Ascending aorta (tissue), 2 donors: ENCODE data around the gene CTCF. TPM values are rescaled to one million over a fixed set of nuclear protein-coding genes. Genes with fewer than 3 reads are reported as not detected.

Experiments
- DNase-seq, 2 donors: peaks; one replicate each; pipeline ENCODE4 v3.0.0-alpha.2; 2019; ENCODE audit warnings: low spot score in 2 of 2
- H3K27ac ChIP-seq, 2 donors: fragments of 200-600 bp; sonication (generic); one replicate each; pipeline ENCODE4 v1.5.1; 2016 to 2017; ENCODE audit warnings: mild to moderate bottlenecking in 1 of 2
- H3K27me3 ChIP-seq: fragments of 200-600 bp; sonication (generic); one replicate; pipeline ENCODE4 v1.5.1; 2017
- H3K36me3 ChIP-seq, 2 donors: fragments of 200-600 bp; sonication (generic); one replicate each; pipeline ENCODE4 v1.5.1; 2016
- H3K4me1 ChIP-seq, 2 donors: fragments of 200-600 bp; sonication (generic); one replicate each; pipeline ENCODE4 v1.5.1; 2016 to 2017; ENCODE audit warnings: mild to moderate bottlenecking in 1 of 2
- H3K4me3 ChIP-seq, 2 donors: fragments of 200-600 bp; sonication (generic); one replicate each; pipeline ENCODE4 v1.5.1; 2016 to 2017; ENCODE audit warnings: mild to moderate bottlenecking in 1 of 2
- H3K9me3 ChIP-seq, 2 donors: fragments of 200-600 bp; sonication (generic); one replicate each; pipeline ENCODE4 v1.5.1; 2016
- CTCF ChIP-seq, 3 experiments: fragments of 200-600 bp in 2 of 3; fragments of 450-650 bp in 1 of 3; sonication (generic) in 2 of 3; IDR thresholded peaks; one replicate each; pipeline ENCODE4 v1.5.1; 2016 to 2019; ENCODE audit warnings: antibody characterized with exemption in 3 of 3, mild to moderate bottlenecking in 1 of 3, moderate library complexity in 1 of 3
- intact Hi-C: fragments of 100-400 bp; cut with DNase I; formaldehyde crosslinking; loops from one replicate; pipeline ENCODE4 v1.15.1; 2023
- total RNA-seq: library from RNA; depleted of rRNA; stranded (reverse); fragments of >200 nt; gene quantifications from one replicate; pipeline ENCODE4 v1.1.0, GENCODE V29; 2016

Gene CTCF
- total RNA-seq, 1 donor from 2014 or later, result 38.6 TPM

- no peaks in the 10 kb centered on the region for H3K9me3 ChIP-seq
- H3K27ac ChIP-seq, result peak within 1 kb of the TSS; percentile 91
- DNase-seq, result peak in 1 of 2 donors; percentile 91
- H3K27me3 ChIP-seq, result no peaks in the 10 kb centered on the region
- H3K4me1 ChIP-seq, result peaks cover 9 to 20% of the 10 kb centered on the region in 2 donors
- peak within 1 kb of the TSS; percentile 88 to 97 for H3K4me3 ChIP-seq
- no peaks in the 10 kb centered on the region for H3K36me3 ChIP-seq
- no peak for TF ChIP-seq CTCF (IDR thresholded peaks at IDR 0.05)
- intact Hi-C loops, result loop anchor here (10.0 kb wide), 1 partner anchor 422 kb away; the partner anchor contains the start of genes FHOD1 and SLC9A5
These were observed 104.5 kb downstream of the CTCF start, which contains the start of the genes C16orf86 and ENKD1 for GRCh38 chr16:67666559-67667452. TSS of gene C16orf86 (plus strand) at chr16:67666814. CDS start at chr16:67666971, 157 bp downstream. TSS of gene ENKD1 (minus strand) at chr16:67666750. CDS start at chr16:67666442, 308 bp downstream.

- no peaks in the 10 kb centered on the region for H3K36me3 ChIP-seq
- no peak for TF ChIP-seq CTCF (IDR thresholded peaks at IDR 0.05)
- intact Hi-C loops, result loop anchor here (10.0 kb wide), 1 partner anchor 423 kb away; the partner anchor contains the start of genes FHOD1 and SLC9A5
- H3K27me3 ChIP-seq, result no peaks in the 10 kb centered on the region
- H3K9me3 ChIP-seq, result no peaks in the 10 kb centered on the region
- peaks cover 9 to 20% of the 10 kb centered on the region in 2 donors for H3K4me1 ChIP-seq
- H3K27ac ChIP-seq, result peak overlapping the region; percentile 91
- no peak for DNase-seq
- peak overlapping the region; percentile 88 to 97 for H3K4me3 ChIP-seq
These were observed 105.1 kb downstream of the CTCF start for GRCh38 chr16:67667453-67667816.

GRCh38 chr16:67667817-67668494 lies 105.6 kb downstream of the CTCF start:
- Histone ChIP-seq H3K4me3 (peak overlapping the region; percentile 88 to 97), H3K27me3 (no peaks in the 10 kb centered on the region), H3K36me3 (no peaks in the 10 kb centered on the region), H3K4me1 (peaks cover 9 to 20% of the 10 kb centered on the region in 2 donors), H3K9me3 (no peaks in the 10 kb centered on the region), H3K27ac (peak overlapping the region; percentile 91)
- peak; percentile 66 to 95 for DNase-seq
- intact Hi-C loops, result loop anchor here (1.0 to 10.0 kb wide), 4 partner anchors 9 to 423 kb away; partner anchors contain the start of genes CTCF, FHOD1 and SLC9A5
- TF ChIP-seq CTCF (IDR thresholded peaks at IDR 0.05), result peak; percentile 90 to 92 (median 92)

DNA sequence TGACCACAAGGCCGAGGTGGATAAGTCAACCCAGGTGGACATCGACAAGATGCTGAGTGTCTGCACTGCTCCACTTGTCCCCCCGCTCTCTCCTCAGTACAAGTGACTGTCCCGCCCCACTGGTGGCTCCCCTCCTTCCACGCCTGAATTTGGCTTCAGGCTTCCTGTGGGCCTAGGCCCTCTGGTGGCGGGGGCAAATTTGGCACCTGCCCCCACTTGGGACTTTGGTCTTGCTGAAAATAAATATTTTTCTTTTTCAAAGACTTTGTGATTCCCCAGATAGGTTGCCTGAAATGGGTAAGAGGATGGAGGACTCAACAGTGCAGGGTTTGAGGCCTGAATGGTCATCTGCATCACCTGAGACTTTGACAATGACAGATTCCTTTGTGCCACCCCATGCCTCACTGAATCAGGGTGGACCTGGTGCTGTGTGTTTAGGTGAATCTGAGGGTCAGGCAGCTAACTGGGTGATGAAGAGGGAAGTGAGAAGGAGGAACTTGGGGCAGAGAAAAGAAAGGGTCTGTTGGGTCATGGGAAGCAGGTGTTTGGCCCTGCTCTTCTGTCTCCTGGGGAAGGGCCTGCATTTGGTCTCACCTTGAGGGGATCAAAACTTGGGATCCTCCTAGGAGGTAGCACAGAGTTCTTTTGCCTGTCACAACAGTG lies 106.3 kb downstream of the CTCF start:
- H3K4me1 ChIP-seq, result peaks cover 9 to 20% of the 10 kb centered on the region in 2 donors
- intact Hi-C loops, result loop anchor here (1.0 to 10.0 kb wide), 4 partner anchors 9 to 424 kb away; partner anchors contain the start of genes CTCF, FHOD1 and SLC9A5

More for the DNA sequence above, 106.3 kb downstream of the CTCF start:
- H3K4me3 ChIP-seq, result no peak overlapping the region
- H3K36me3 ChIP-seq, result no peaks in the 10 kb centered on the region
- DNase-seq, result no peak
- peak overlapping the region in 1 of 2 donors; percentile 91 for H3K27ac ChIP-seq
- TF ChIP-seq CTCF (IDR thresholded peaks at IDR 0.05), result no peak
- H3K27me3 ChIP-seq, result no peaks in the 10 kb centered on the region
- no peaks in the 10 kb centered on the region for H3K9me3 ChIP-seq
